HT-29 (cell line): ENCODE data around the gene CROCC2. TPM values are rescaled to one million over a fixed set of nuclear protein-coding genes. Genes with fewer than 3 reads are reported as not detected.

Experiments used
- DNase-seq: peaks from one replicate; pipeline ENCODE4 v3.0.0-alpha.2; 2015; ENCODE audit warnings: low spot score
- total RNA-seq: library from RNA; depleted of rRNA; stranded (reverse); fragments of >200 nt; shearing (Covaris generic); gene quantifications from 2 replicates; pipeline ENCODE4 v1.2.3, GENCODE V29; 2014

CROCC2 gene
- total RNA-seq, 1 experiment from 2014 or later = not detected

DNA sequence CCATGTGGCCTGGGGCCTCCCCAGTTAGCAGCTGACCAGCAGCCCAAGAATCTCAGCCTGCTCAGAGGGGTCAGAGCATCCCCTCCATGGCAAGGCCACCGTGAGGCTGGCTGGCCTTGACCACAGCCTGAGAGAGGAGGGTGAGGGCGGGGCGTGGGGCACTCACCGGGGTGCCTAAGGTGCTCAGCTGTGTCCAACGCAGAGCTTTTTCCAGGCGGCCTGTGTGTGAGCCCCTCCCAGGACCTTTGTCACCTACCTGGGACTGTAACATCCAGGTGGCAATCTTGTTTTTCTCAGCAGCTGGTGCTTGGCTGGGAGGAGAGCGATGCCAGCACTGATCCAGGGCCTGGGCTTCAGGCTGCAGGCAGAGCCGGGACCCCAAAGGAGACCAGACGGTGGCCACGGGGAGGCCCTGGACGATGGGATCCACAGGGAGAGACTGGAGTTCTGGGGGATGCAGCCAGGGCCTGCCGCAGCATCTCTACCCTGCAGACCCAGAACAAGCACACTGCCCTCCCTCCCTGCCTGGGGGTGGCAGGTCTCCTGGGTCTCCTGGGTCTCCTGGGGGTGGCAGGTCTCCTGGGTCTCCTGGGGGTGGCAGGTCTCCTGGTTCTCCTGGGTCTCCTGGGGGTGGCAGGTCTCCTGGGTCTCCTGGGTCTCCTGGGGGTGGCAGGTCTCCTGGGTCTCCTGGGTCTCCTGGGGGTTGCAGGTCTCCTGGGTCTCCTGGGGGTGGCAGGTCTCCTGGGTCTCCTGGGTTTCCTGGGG is 104.6 kb downstream of the CROCC2 start:
- DNase-seq = no peak

DNA sequence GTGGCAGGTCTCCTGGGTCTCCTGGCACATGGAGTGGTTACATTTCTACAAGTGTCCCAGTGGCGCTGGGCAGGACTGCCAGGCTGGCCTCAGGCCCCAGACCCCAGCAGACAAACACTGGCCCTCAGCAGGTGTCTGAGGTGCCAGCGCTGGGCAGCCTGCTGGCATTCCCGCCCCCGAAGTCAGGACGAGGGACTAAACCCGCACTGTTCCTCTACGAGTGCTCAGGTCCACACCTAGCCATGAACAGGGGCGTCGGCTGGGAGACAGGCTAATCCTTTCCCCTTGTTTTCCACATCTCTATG is 105.1 kb downstream of the CROCC2 start:
- DNase-seq = no peak

GRCh38 chr2:241011751-241012510 is 105.8 kb downstream of the CROCC2 start:
- no peak for DNase-seq

- no peak for DNase-seq
These were observed 108.1 kb downstream of the CROCC2 start for GRCh38 chr2:241014224-241014623.

- DNase-seq = no peak
These were observed 108.6 kb downstream of the CROCC2 start for GRCh38 chr2:241014764-241015163.

DNA sequence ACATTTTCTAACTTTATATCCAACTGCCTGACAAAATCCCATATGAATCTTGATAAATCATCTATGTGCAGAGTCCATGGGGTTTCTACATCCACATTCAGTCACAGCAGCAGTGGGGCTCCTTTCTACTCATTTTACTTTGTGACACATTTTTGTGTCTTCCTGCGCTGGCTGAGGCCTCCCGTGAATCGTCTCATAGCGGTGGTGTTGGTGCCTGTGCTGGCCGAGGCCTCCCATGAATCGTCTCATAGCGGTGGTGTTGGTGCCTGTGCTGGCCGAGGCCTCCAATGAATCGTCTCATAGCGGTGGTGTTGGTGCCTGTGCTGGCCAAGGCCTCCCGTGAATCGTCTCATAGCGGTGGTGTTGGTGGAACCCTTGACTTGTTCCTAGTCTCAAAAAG is 109.3 kb downstream of the CROCC2 start:
- DNase-seq = no peak

GRCh38 chr2:241017228-241017940 is 111.2 kb downstream of the CROCC2 start:
- no peak for DNase-seq

DNA sequence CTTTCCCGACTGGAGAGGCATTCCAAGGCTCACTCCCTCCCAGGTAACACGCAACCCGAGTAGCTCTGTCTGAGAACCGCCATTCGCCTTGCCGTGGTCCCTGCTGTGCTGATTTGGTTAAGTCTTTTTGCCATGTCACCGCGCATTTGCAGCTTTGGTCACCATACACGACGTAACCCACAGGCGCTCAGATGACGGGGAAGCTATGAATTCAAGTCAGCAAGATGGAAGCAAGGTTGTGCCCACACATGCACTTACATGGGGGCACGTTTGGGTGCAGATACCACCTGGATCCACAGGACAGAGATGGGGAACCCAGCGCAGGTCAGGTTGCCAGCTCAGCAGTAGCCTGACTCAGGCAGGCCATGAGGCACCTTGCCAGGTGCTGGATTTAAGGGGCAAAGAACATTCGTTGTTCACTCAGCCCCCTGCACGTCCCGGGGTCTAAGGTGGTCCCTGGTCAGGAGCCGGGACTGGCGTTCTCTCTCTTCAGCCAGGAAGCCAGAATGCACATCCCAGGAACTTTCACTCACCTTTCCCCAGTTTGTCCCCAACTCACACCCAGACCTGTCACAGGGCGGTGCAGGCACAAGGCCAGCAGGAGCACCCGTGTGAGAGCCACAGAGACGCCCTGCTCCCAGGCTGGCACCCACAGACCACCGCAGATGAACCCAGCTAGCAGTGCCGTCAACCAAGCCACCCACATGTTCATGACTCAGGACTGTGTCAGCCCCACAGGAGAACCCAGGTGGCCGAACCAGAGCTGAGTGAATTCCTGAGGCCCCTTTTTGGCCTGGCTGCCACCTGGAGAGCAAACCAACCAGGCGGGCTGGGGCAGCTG is 112.1 kb downstream of the CROCC2 start:
- DNase-seq = no peak

DNA sequence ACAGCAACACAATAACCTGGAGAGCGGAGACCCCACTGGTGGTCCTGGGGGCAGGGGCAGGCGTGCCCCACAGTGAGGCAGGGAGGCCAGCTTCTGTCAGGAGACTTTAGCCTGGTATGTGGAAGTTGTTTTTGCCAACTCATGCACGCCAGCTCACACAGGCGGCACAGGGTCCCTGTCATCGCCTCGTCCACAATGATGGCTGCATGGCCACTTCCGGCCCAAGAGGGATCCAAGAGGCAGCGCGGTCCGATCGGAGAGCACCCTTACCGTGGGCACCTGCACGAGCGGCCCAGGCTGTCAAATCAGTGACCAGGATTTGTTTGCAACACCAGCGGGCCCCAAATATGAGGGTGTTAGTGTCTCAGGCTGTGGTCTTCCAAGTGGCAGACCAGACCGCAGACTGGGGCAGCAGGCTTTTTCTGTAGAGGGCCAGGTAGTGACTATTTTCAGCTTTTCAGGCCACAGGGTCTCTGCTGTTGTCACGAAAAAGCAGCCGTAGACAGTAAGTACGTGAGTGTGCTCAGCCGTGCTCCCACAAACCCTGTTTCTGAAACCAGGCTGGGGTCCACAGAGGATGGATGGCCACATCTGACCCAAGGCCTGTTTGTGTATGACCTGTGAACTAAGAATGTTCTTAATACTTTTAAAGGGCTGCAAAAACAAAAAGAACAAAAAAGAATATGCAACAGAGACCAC is 113.5 kb downstream of the CROCC2 start:
- DNase-seq = no peak

DNA sequence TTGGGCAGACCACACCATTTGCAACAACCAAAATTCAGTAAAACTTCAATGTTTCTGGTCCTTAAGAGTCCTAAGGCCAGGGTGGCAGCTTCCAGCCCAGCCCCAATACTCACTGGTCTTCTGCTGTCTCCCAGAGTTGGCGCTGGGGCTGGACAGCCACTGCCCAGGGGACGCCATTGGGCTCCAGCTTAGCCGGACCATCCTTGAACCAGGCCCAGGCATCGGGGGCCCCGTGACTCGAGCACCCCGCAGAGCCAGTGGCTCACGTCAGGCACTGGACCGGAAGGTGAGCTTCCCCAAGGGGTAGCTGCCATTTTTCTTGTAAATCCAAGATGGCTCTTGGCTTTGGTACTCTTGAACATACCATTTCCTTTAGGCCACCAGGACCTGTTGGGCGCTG is 114.1 kb downstream of the CROCC2 start:
- no peak for DNase-seq

DNA sequence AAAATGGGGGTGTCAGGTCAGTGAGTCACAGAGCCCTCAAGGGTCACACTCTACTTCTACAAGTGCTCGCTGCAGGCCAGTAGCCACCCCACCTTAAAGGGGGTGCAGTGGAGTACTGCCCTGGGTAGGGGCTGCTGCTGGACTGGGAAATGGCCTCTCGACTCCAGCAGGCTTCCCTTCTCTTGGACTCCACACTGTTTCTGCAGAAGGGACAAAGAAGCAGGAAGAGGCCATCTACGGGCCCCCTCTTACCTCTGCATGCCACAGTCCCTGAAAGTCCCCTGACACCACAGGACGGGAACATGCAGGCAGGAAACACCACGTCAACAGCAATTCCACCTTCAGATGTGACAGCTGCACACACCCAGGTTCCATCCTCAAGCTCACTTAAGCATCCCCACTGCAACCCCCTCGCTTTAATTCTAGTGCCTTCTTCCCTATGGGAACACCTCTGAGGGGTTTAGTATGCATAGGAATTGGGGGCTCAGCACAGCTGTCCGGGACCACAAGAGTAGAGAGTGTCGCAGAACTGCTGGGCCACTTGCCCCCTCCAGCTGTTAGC is 114.6 kb downstream of the CROCC2 start:
- no peak for DNase-seq

- DNase-seq = no peak
These were observed 119.5 kb downstream of the CROCC2 start for GRCh38 chr2:241025639-241026038.

DNA sequence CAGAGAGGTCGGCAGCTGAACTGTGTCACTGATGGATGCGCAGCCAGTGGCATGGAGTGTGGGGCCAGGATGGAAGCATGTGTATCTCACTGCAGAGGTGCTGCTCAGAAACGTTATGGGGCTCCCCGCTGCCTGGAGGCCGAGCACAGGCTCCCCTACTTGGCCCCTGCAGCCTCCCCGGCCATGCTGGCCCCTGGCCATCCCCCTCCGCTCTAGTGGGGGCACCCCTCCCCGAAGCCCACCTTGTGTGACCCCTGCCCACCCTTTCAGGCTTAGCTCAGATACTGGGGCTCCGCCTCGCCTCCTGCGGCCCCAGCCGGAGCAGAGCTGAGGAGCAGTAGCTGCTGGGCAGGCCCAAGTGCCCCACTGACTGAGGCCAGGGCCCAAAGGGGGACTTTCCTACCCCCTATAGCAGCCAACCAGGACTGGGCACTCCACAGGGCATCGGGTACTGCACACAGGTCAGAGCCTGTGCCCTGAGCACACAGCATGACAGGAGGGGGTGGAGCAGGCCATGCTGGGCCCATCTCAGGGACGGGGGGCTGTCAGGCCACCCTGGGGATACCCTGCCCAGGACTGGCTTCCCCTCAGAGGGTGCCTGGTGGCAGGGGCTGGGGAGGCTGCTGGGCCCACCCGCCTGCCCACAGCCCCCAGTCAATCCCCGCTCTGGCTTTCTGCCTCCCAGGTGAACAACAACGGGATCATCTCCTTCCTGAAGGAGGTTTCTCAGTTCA is 123.6 kb downstream of the CROCC2 start:
- no peak for DNase-seq

GRCh38 chr2:241030333-241030680 is 124.2 kb downstream of the CROCC2 start:
- DNase-seq = no peak

DNA sequence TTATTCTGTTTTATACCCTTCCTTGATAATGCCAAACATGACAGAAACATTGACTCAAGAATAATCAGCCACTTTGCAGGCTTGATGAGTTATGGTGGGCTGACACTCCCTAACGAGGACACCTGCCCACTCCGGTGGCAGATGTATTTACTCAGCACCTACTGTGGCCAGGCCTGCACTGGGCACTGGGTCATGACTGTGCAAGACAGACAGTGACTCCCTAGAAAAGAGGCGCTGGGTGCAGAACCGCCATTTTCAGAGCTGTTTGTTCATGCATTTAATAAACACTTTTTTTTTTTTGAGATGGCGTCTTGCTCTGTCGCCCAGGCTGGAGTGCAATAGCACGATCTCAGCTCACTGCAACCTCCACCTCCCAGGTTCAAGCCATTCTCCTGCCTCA is 124.7 kb downstream of the CROCC2 start:
- DNase-seq = no peak

GRCh38 chr2:241031436-241032165 is 125.5 kb downstream of the CROCC2 start:
- no peak for DNase-seq

DNA sequence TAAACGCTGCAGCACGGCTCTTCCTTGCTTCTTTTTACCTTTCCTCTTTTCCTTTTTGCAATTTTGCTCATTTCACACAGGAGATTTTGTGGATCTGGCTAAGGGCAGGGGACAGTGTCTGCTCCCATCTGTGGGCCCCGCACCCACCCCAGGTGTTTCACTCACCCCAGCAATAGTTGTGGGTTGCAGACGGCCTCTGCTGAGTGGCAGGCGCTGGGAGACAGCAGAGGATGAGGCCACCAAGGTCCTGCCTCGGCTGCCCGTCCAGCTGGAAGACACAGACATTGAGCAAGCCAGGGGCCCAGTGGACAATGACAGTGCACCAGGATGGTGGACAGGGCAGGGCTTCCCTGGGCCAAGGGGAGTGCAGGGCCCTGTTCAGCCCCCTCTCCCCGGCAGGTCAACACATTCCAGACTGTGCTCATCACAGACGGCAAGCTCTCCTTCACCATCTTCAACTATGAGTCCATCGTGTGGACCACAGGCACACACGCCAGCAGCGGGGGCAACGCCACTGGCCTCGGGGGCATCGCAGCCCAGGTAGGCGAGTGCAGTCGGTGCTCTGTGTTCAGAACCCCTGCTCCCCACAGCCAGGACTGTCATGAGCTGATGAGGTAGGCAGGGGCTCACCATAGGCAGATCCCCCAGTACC is 127.3 kb downstream of the CROCC2 start:
- DNase-seq = no peak

GRCh38 chr2:241033994-241034393 is 127.9 kb downstream of the CROCC2 start:
- no peak for DNase-seq
